GM12874 (cell line): ENCODE measurements around the gene DLK1.

Source experiments
- TF ChIP-seq, protein P1 (sequence below): IDR thresholded peaks from 2 replicates; pipeline ENCODE4 v1.5.1; 2011; ENCODE audit warnings: low read depth, mild to moderate bottlenecking, control low read depth, low read length, moderate library complexity; ENCODE audit not compliant: insufficient read depth

The DLK1 gene

DNA sequence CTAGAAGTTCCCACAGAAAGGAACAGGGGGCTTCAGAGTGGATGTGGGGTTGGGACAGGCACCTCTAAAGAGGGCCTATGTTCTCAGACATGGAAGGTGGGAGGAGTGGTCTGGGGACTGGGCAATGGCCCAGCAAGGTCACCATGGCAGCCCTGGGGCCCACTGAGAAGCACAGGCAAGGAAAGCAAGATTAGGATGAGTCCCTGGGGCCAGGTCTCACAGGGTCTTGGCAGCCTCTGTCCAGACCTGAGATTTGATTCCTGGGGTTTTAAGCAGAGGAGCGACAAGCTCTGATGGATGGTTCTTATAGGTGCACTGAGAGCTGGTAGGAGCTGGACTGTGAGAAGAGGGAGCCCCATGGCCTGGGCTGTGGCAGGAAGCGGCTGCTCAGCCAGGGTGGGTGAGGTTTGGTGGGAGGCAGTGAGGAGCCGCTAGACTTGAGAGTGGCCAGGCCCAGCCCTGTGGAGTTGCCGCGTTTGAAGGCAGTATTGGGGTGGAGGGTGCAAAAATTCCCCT is 44.0 kb downstream of the DLK1 start:
- TF ChIP-seq, protein P1, sequence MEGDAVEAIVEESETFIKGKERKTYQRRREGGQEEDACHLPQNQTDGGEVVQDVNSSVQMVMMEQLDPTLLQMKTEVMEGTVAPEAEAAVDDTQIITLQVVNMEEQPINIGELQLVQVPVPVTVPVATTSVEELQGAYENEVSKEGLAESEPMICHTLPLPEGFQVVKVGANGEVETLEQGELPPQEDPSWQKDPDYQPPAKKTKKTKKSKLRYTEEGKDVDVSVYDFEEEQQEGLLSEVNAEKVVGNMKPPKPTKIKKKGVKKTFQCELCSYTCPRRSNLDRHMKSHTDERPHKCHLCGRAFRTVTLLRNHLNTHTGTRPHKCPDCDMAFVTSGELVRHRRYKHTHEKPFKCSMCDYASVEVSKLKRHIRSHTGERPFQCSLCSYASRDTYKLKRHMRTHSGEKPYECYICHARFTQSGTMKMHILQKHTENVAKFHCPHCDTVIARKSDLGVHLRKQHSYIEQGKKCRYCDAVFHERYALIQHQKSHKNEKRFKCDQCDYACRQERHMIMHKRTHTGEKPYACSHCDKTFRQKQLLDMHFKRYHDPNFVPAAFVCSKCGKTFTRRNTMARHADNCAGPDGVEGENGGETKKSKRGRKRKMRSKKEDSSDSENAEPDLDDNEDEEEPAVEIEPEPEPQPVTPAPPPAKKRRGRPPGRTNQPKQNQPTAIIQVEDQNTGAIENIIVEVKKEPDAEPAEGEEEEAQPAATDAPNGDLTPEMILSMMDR = no peak

DNA sequence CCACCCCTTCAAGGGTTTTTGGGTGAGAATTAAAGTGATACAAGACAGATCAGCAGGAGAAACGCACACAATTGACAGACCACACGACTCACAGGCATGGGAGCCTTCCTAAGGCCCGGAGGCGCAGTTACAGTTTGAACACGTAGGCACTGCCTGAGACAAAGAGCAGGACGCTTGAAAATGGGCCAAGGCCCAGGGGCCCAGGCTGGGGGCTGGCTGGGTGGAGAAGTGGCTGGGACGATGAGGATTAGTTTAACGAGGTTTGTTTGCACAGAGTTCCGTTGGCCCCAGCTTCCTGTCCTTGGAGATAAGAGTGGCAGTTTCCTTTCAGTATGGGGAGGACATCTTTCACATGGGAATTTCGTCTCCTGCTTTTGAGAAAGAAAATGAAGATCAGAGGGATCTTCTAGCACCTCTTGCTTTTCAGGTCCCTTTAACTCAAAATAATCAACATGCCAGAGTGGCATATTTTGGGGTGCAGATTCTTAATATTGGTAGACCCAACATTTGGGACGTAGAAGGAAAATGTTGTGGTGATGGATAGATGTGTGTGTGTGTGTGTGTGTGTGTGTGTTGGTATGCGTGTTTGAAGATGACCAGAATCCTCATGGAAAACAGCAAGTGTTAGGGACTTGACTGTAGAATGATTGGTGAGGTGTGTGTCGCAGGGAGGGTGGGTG is 44.6 kb downstream of the DLK1 start:
- TF ChIP-seq, protein P1 = no peak

DNA sequence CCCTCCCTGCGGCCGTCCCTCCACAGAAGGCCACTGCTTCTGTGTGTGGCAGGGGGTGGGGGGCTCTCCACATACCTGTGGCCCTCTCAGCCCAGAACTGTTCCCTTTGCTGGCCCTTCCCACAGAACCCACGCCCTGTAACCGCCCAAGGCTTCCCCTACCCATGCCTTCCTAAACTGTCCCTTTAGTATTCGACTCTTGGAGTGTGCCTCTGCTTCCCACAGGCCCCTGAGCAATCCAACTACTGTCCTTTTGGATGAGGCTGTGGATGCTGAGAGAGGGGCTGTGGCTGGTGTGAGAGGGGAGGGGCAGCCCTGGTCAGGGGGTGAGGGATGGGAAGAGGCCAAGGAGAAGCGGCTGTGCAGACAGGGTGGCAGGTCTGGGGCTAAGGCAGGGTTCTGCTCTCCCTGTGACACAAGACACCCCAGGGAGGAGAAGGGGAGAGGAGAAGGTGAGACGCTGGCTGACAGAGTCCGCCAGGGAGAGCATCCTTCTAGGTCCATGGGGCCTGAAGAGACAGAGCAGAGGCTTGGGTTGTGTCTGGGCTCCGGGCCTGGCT is 46.0 kb downstream of the DLK1 start:
- TF ChIP-seq, protein P1 = no peak

DNA sequence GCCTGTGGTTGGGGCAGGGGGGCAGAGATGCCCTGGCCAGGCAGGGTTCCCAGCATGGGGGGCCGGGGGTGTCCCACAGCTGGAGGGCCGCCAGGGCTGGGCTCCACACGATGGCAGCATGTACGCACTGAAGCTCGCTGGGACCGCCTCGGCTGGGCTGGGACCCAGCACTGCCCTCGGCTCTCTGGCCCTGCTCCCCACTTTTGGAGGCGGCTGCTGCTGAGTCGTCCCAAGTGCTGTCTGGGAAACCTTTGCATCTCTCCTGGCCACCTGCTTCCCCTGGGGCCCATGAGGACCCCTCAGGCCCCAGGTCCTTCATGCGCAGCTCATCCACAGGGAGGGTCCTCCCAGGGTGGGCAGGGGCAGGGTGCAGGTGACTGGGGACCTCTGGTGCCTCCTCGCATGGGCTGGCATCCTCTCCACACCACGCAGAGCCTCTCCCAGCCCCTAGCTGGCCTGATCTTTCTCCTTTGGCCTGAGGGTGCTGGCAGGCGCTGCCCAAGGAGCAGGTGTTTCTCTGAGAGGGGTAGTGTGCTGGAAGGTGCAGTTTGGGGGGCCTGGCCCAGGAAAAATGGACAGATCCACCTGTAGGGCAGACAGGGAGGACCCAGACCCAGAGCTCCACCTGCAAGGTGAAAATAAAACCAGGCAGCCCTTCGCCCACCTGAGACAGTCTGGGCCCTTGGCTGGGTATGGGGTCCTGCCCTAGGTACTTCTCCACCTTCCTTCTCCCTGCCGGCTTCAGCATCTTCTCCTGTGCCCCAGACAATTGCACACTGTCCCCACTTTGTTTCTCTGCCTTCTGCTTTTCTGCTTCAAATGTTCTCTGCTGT is 46.9 kb downstream of the DLK1 start:
- TF ChIP-seq, protein P1 = no peak

DNA sequence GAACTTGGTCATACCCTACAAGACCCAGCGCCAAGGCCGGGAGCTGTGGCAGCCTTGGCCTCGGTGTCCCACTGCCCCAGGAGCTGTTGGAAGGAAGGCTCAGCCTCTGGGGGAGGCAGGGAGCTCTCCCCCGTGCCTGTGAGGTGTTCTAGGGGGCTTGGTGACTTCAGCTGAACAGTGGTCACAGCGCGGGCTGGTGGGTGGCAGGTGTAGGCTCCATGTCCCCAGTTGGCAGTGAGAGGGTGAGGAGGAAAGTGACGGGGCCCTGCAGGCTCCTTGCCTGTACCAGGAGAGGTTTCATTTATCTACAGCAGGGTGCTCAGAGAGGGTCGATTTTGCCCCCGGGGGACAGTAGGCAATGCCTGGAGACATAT is 47.5 kb downstream of the DLK1 start:
- TF ChIP-seq, protein P1 = no peak

DNA sequence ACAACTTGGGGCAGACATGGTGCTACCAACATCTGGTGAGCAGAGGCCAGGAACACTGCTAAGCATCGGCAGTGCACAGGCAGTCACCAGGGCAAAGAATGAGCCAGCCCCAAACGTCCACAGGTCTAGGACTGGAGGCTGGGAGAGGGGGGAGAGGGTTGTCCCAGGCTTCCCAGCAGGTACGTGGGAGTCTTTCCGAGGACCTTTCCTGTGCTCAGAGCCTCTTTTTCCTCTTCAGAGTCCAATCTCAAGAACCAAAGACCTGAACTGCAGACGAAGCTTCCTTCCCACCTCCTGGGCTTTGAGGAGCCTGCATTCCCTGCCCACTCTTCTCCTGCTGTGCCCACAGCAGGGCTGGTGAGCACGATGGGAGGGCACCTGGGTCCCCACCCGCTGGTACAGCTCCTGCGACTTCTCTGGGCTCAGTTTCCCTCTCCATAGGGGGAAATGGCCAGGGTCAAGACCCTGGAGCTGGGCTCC is 48.7 kb downstream of the DLK1 start:
- TF ChIP-seq, protein P1 = no peak
